Endothelial cell of umbilical vein (primary cell): Measurements from ENCODE around the gene ZNF385D. TPM values are rescaled to one million over a fixed set of nuclear protein-coding genes. Genes with fewer than 3 reads are reported as not detected.

Source experiments
- BruUV-seq: library from RNA; stranded (reverse); fragments of 400-500 nt; replicated peaks from 2 replicates; lab custom pipeline; 2021; lab: Mats Ljungman, UMichigan
- CTCF ChIA-PET: fragments of 300-600, 350-600 bp; sonication (Branson Sonifier 250); formaldehyde crosslinking; loops from one replicate; lab custom pipeline; 2021; ENCODE audit warnings: antibody characterized with exemption, inconsistent platforms; lab: Charles Lee
- POLR2A ChIA-PET: fragments of 300-600, 350-600 bp; sonication (Branson Sonifier 250); formaldehyde crosslinking; loops from one replicate; lab custom pipeline; 2021; ENCODE audit warnings: antibody characterized with exemption, inconsistent platforms; lab: Charles Lee
- DNase-seq: peaks from one replicate; pipeline ENCODE4 v3.0.0-alpha.2; 2011; ENCODE audit warnings: low read depth, low spot score
- FAIRE-seq: peaks from 2 replicates; lab custom pipeline; 2011; peaks lifted over from hg19 to GRCh38; lab: Jason Lieb, UNC
- H2AFZ ChIP-seq: 2 replicates; pipeline ENCODE4 v1.6.0; 2012; ENCODE audit warnings: low read depth, low read length, control low read depth, inconsistent platforms
- H3K27ac ChIP-seq: 2 replicates; pipeline ENCODE4 v1.5.1; 2011; ENCODE audit warnings: low read depth, mild to moderate bottlenecking, control low read depth, low read length, moderate library complexity; ENCODE audit not compliant: insufficient read depth
- H3K27me3 ChIP-seq, 2 experiments: 2 replicates each; pipeline versions ENCODE4 v1.6.0 to v1.6.1; 2011; ENCODE audit warnings: low read length in 2 of 2, mixed read lengths in 1 of 2; ENCODE audit not compliant: control insufficient read depth in 2 of 2, insufficient read depth in 2 of 2
- H3K36me3 ChIP-seq, 2 experiments: 2 replicates in 1 of 2; 3 replicates in 1 of 2; pipeline ENCODE4 v1.5.1; 2011; ENCODE audit warnings: low read length in 2 of 2, mild to moderate bottlenecking in 1 of 2, moderate library complexity in 1 of 2; ENCODE audit not compliant: control insufficient read depth in 2 of 2, insufficient read depth in 2 of 2; ENCODE audit errors: extremely low read depth in 1 of 2
- H3K4me1 ChIP-seq: 3 replicates; pipeline ENCODE4 v1.5.1; 2011; ENCODE audit warnings: mild to moderate bottlenecking, low read length; ENCODE audit not compliant: control insufficient read depth, insufficient read depth; ENCODE audit errors: extremely low read depth
- H3K4me2 ChIP-seq: 2 replicates; pipeline ENCODE4 v1.6.1; 2011; ENCODE audit warnings: low read length, control low read depth, mixed read lengths; ENCODE audit not compliant: insufficient read depth
- H3K4me3 ChIP-seq, 3 experiments: fragments of 200-600 bp in 1 of 3; sonication (generic), shearing (Covaris generic) in 1 of 3; replicated peaks in 1 of 3; 2 replicates each; pipeline ENCODE4 v1.5.1; 2011 to 2016; ENCODE audit warnings: control low read depth in 3 of 3, low read length in 3 of 3, mild to moderate bottlenecking in 2 of 3, inconsistent platforms in 1 of 3, low read depth in 1 of 3, moderate library complexity in 1 of 3; ENCODE audit not compliant: insufficient read depth in 1 of 3
- H3K79me2 ChIP-seq: 2 replicates; pipeline ENCODE4 v1.6.0; 2012; ENCODE audit warnings: low read length, inconsistent platforms; ENCODE audit not compliant: control insufficient read depth, insufficient read depth
- H3K9ac ChIP-seq: replicated peaks from 2 replicates; pipeline ENCODE3; 2011; ENCODE audit warnings: low read length, control low read depth; ENCODE audit not compliant: insufficient read depth; ENCODE audit errors: extremely low read depth
- H3K9me1 ChIP-seq: replicated peaks from 3 replicates; pipeline ENCODE4 v1.6.0; 2011; ENCODE audit warnings: mild to moderate bottlenecking, low read length; ENCODE audit not compliant: control insufficient read depth, insufficient read depth; ENCODE audit errors: extremely low read depth
- H3K9me3 ChIP-seq: replicated peaks from 2 replicates; pipeline ENCODE4 v1.5.1; 2012; ENCODE audit warnings: low read length, inconsistent platforms; ENCODE audit not compliant: control insufficient read depth, insufficient read depth
- H4K20me1 ChIP-seq: replicated peaks from 2 replicates; pipeline ENCODE3; 2011; ENCODE audit warnings: mild to moderate bottlenecking, low read length; ENCODE audit not compliant: control insufficient read depth, insufficient read depth; ENCODE audit errors: extremely low read depth
- EZH2 ChIP-seq: IDR thresholded peaks from 2 replicates; pipeline ENCODE4 v1.6.1; 2012; ENCODE audit warnings: borderline replicate concordance, low read depth, mild to moderate bottlenecking, moderate library complexity, low read length, inconsistent platforms; ENCODE audit not compliant: severe bottlenecking
- FOS ChIP-seq: IDR thresholded peaks from 2 replicates; pipeline ENCODE4 v1.6.1; 2011; ENCODE audit warnings: mild to moderate bottlenecking, low read length, moderate library complexity, borderline replicate concordance; ENCODE audit not compliant: insufficient read depth
- GATA2 ChIP-seq: IDR thresholded peaks from 2 replicates; pipeline ENCODE4 v1.7.0; 2011; ENCODE audit warnings: low read depth, mild to moderate bottlenecking, moderate library complexity, mixed read lengths, low read length; ENCODE audit not compliant: insufficient read length, insufficient read depth
- JUN ChIP-seq: IDR thresholded peaks from 2 replicates; pipeline ENCODE4 v1.6.1; 2011; ENCODE audit warnings: borderline replicate concordance, low read depth; ENCODE audit not compliant: insufficient read length, insufficient read depth
- MYC ChIP-seq: IDR thresholded peaks from one replicate; pipeline ENCODE4 v1.6.1; 2011; ENCODE audit warnings: mild to moderate bottlenecking, low read depth, low read length
- POLR2A ChIP-seq: IDR thresholded peaks from 2 replicates; pipeline ENCODE4 v1.6.1; 2012; ENCODE audit warnings: low read depth, mild to moderate bottlenecking, control low read depth, low read length
- POLR2AphosphoS5 ChIP-seq: IDR thresholded peaks from 2 replicates; pipeline ENCODE4 v1.6.1; 2012; ENCODE audit warnings: low read depth, mild to moderate bottlenecking, control low read depth, low read length, moderate library complexity; ENCODE audit not compliant: insufficient read depth
- dilution Hi-C: fragments of 300-500 bp; cut with MboI; formaldehyde crosslinking; loops from one replicate; pipeline ENCODE4 v1.15.0; 2019; ENCODE audit warnings: low sequenced_read_pairs; ENCODE audit not compliant: extremely low pct_ligation_motif_present
- intact Hi-C: fragments of 100-400 bp; cut with micrococcal nuclease; formaldehyde crosslinking; loops from one replicate; pipeline ENCODE4 v1.10.0; 2022
- polyA plus RNA-seq, 4 experiments: library from polyadenylated mRNA; depleted of rRNA in 3 of 4; stranded (reverse) in 3 of 4; unstranded in 1 of 4; fragments of >200 nt; gene quantifications; 2 replicates each; pipeline versions ENCODE4 v1.2.1 to v1.2.3, GENCODE V29; 2011 to 2012; ENCODE audit warnings: missing spikeins in 1 of 4
- total RNA-seq: library from RNA; stranded (reverse); gene quantifications from 2 replicates; pipeline ENCODE4 v1.2.3, GENCODE V29; 2021
- TF ChIP-seq, protein P1 (sequence below), 2 donors: IDR thresholded peaks; 1 replicate in 1 of 2; 2 replicates in 1 of 2; pipeline ENCODE4 v1.5.1; 2011; ENCODE audit warnings: low read length in 2 of 2, mild to moderate bottlenecking in 2 of 2, moderate library complexity in 2 of 2, control low read depth in 1 of 2, inconsistent platforms in 1 of 2, low read depth in 1 of 2; ENCODE audit not compliant: insufficient read depth in 1 of 2; ENCODE audit errors: extremely low read depth in 1 of 2
- TF ChIP-seq, protein P2 (sequence below): IDR thresholded peaks from 2 replicates; pipeline ENCODE4 v1.6.1; 2011; ENCODE audit not compliant: insufficient read depth, insufficient read length

The ZNF385D gene
- total and polyA plus RNA-seq, 2 donors (not counting 3 experiments of a cell fraction or from before 2014, with no cell fraction given): not detected

DNA sequence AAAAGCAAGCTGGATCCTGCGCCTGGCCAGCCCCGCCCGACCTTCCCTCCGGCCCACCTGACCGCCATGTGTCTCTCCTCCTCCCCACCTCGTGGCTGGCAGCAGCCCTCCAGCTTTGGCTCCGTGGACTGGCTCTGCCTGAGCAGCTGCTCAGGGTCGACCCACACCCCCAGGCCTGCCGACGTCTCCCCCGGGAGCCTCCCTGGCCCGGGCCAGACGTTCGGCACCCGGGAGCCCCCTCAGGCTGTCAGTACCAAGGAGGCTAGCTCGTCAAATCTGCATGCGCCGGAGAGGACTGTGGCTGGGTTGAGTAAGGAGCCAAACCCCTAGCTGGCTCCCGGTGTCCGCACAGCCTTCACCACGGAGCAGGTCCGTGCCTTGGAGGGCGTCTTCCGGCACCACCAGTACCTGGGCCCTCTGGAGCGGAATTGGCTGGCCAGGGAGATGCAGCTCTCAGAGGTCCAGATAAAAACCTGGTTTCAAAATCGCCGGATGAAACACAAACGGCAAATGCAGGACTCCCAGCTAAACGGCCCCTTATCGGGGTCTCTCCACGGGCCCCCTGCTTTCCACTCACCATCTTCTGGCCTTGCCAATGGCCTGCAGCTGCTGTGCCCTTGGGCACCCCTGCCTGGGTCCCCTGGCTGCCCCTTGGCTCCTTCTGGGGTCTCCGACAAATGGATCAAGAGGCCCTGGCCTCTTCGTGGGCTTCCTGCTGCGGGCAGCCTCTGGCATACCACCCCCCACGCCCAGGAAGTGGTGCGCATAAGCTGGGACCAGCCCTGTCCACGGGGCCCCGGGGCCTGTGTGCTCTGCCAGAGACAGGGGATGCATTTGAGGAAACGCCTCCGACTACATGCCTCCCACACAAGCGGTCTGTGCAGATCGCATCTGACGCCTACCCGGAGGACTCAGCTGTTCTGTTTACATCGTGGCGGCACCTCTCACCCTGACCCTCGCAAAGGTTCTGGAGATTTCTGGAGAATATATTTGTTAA is 345.0 kb downstream of the ZNF385D start:
- DNase-seq (no peak), FAIRE-seq (no peak)
- no peaks in the 10 kb centered on the region for H3K36me3 ChIP-seq
- no peak for TF ChIP-seq JUN
- no peak for TF ChIP-seq EZH2
- TF ChIP-seq POLR2A: no peak
- TF ChIP-seq GATA2: no peak
- no peak for TF ChIP-seq MYC
- TF ChIP-seq POLR2AphosphoS5: no peak
- TF ChIP-seq FOS: no peak
- TF ChIP-seq, protein P1, sequence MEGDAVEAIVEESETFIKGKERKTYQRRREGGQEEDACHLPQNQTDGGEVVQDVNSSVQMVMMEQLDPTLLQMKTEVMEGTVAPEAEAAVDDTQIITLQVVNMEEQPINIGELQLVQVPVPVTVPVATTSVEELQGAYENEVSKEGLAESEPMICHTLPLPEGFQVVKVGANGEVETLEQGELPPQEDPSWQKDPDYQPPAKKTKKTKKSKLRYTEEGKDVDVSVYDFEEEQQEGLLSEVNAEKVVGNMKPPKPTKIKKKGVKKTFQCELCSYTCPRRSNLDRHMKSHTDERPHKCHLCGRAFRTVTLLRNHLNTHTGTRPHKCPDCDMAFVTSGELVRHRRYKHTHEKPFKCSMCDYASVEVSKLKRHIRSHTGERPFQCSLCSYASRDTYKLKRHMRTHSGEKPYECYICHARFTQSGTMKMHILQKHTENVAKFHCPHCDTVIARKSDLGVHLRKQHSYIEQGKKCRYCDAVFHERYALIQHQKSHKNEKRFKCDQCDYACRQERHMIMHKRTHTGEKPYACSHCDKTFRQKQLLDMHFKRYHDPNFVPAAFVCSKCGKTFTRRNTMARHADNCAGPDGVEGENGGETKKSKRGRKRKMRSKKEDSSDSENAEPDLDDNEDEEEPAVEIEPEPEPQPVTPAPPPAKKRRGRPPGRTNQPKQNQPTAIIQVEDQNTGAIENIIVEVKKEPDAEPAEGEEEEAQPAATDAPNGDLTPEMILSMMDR (IDR thresholded peaks at IDR 0.05; ENCODE audit: extremely low read depth in 1 of 2, insufficient read depth in 1 of 2, low read depth in 1 of 2, low read length in 2 of 2): no peak
- TF ChIP-seq, protein P2, sequence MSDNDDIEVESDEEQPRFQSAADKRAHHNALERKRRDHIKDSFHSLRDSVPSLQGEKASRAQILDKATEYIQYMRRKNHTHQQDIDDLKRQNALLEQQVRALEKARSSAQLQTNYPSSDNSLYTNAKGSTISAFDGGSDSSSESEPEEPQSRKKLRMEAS: no peak
- H3K9me1 ChIP-seq: no peaks in the 10 kb centered on the region
- ChIA-PET CTCF (interaction anchor here (0.6 kb wide), 1 partner anchor 1065 kb away, joined by 4 read pairs; no protein-coding TSS in a partner anchor), POLR2A (no interaction called here)
- no peak overlapping the region for H3K27ac ChIP-seq
- no peaks in the 10 kb centered on the region for H3K27me3 ChIP-seq
- intact Hi-C loops: no loop called here
- no peak overlapping the region for H2AFZ ChIP-seq
- no peaks in the 10 kb centered on the region for H4K20me1 ChIP-seq
- dilution Hi-C loops: no loop called here
- H3K4me3 ChIP-seq: no peak overlapping the region
- no peaks in the 10 kb centered on the region for H3K9me3 ChIP-seq
- no peaks in the 10 kb centered on the region for H3K4me1 ChIP-seq
- no TSS peak for BruUV-seq
- no peaks in the 10 kb centered on the region for H3K79me2 ChIP-seq
- no peak overlapping the region for H3K9ac ChIP-seq
- no peak overlapping the region for H3K4me2 ChIP-seq
